OCI-LY1 (cell line): ENCODE measurements around the gene GALNT18.

Experiments used
- EZH2 ChIP-seq: fragments of 200-600 bp; sonication (generic), shearing (Covaris generic); IDR thresholded peaks from 2 replicates; pipeline ENCODE4 v1.8.0; 2017; ENCODE audit warnings: borderline replicate concordance, mixed run types, mild to moderate bottlenecking, antibody characterized with exemption, low read length, moderate library complexity, mixed read lengths
- TF ChIP-seq, protein P1 (sequence below): fragments of 200-600 bp; sonication (generic), shearing (Covaris generic); IDR thresholded peaks from 2 replicates; pipeline ENCODE4 v1.5.1; 2017; ENCODE audit warnings: mild to moderate bottlenecking, antibody characterized with exemption, low read length, moderate library complexity, mixed read lengths

DNA sequence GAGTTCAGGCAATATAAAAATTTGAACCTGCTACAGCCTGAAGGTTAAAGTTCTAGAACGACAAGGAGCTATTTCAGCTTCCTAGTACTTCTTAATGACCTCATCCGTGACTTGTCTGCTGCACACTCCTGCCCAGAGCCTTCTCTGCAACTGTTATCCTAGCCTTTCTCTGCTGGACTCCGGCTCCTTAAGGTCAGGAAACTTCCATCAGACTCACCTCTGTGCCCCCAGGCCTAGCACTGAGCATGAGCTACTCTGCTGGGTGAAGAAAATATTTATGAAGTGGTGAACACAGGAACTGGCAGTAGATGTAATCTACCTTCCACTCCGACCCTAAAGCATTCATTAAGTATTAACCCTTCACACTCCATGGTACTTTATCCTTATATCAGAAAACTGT is 287.2 kb downstream of the GALNT18 start:
- TF ChIP-seq, protein P1, sequence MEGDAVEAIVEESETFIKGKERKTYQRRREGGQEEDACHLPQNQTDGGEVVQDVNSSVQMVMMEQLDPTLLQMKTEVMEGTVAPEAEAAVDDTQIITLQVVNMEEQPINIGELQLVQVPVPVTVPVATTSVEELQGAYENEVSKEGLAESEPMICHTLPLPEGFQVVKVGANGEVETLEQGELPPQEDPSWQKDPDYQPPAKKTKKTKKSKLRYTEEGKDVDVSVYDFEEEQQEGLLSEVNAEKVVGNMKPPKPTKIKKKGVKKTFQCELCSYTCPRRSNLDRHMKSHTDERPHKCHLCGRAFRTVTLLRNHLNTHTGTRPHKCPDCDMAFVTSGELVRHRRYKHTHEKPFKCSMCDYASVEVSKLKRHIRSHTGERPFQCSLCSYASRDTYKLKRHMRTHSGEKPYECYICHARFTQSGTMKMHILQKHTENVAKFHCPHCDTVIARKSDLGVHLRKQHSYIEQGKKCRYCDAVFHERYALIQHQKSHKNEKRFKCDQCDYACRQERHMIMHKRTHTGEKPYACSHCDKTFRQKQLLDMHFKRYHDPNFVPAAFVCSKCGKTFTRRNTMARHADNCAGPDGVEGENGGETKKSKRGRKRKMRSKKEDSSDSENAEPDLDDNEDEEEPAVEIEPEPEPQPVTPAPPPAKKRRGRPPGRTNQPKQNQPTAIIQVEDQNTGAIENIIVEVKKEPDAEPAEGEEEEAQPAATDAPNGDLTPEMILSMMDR = no peak
- no peak for TF ChIP-seq EZH2
